ACC112 (cell line): ENCODE results near the gene TBC1D1.
"Not testable (repeated sequence)": the region's sequence is repeated elsewhere in the genome, so short reads cannot be mapped to it uniquely, and the experiment has no call there.

Experiments
- H2AFZ ChIP-seq: fragments of 200-600 bp; sonication (generic); one replicate; pipeline ENCODE4 v1.6.0; 2017; ENCODE audit warnings: antibody characterized with exemption, low read length; ENCODE audit not compliant: unreplicated experiment
- H3K27ac ChIP-seq: fragments of 200-600 bp; sonication (generic); 2 replicates; pipeline ENCODE4 v1.5.1; 2014; ENCODE audit warnings: low read depth, mild to moderate bottlenecking, antibody characterized with exemption, low read length, moderate library complexity
- H3K27me3 ChIP-seq: fragments of 200-600 bp; sonication (generic); 2 replicates; pipeline ENCODE4 v1.6.1; 2014; ENCODE audit warnings: mild to moderate bottlenecking, antibody characterized with exemption, low read length, moderate library complexity, mixed read lengths; ENCODE audit not compliant: insufficient read depth
- H3K36me3 ChIP-seq: fragments of 200-600 bp; sonication (generic); 2 replicates; pipeline ENCODE4 v1.6.1; 2016; ENCODE audit warnings: mild to moderate bottlenecking, antibody characterized with exemption, low read length, moderate library complexity, mixed read lengths; ENCODE audit not compliant: insufficient read depth
- H3K4me1 ChIP-seq: fragments of 200-600 bp; sonication (generic); one replicate; pipeline ENCODE4 v1.6.1; 2016; ENCODE audit warnings: low read length, mixed read lengths; ENCODE audit not compliant: insufficient read depth, unreplicated experiment, control insufficient read depth
- H3K4me3 ChIP-seq: fragments of 200-600 bp; sonication (generic); 2 replicates; pipeline ENCODE4 v1.5.1; 2014; ENCODE audit warnings: mild to moderate bottlenecking, low read depth, low read length
- H3K79me2 ChIP-seq: fragments of 200-600 bp; sonication (generic); one replicate; pipeline ENCODE4 v1.6.0; 2016; ENCODE audit warnings: low read length; ENCODE audit not compliant: control insufficient read depth, unreplicated experiment, insufficient read depth

TBC1D1 gene

DNA sequence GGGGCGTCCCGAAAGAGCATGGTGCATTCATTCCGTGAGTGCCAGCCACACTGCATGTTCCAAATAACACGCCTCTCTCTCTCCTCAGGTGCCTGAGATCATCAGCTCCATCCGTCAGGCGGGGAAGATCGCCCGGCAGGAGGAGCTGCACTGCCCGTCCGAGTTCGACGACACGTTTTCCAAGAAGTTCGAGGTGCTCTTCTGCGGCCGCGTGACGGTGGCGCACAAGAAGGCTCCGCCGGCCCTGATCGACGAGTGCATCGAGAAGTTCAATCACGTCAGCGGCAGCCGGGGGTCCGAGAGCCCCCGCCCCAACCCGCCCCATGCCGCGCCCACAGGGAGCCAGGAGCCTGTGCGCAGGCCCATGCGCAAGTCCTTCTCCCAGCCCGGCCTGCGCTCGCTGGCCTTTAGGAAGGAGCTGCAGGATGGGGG lies 123.6 kb downstream of the TBC1D1 start:
- Histone ChIP-seq H3K27me3 (no peaks in the 10 kb centered on the region), H3K4me1 (peaks cover 9% of the 10 kb centered on the region), H3K4me3 (no peak overlapping the region), H3K79me2 (peaks cover 7% of the 10 kb centered on the region), H3K27ac (no peak overlapping the region), H3K36me3 (no peaks in the 10 kb centered on the region), H2AFZ (no peak overlapping the region)

- Histone ChIP-seq H3K36me3 (peaks cover 6% of the 10 kb centered on the region; the same call in 1 of the 2 replicates), H3K79me2 (peaks cover 4% of the 10 kb centered on the region)
Measured at GRCh38 chr4:38015886-38016515, 125.1 kb downstream of the TBC1D1 start.

GRCh38 chr4:38016698-38017097 lies 125.8 kb downstream of the TBC1D1 start:
- H3K27ac ChIP-seq: no peak overlapping the region
- H3K79me2 ChIP-seq: peaks cover 4% of the 10 kb centered on the region
- H3K4me3 ChIP-seq: no peak overlapping the region
- H3K4me1 ChIP-seq: peaks cover 9% of the 10 kb centered on the region
- no peak overlapping the region for H2AFZ ChIP-seq
- H3K27me3 ChIP-seq: no peaks in the 10 kb centered on the region
- peaks cover 12% of the 10 kb centered on the region; the same call in 1 of the 2 replicates for H3K36me3 ChIP-seq

More at GRCh38 chr4:38015886-38016515, 125.1 kb downstream of the TBC1D1 start:
- no peaks in the 10 kb centered on the region for H3K27me3 ChIP-seq
- H2AFZ ChIP-seq: no peak overlapping the region
- no peak overlapping the region for H3K4me3 ChIP-seq
- no peak overlapping the region for H3K27ac ChIP-seq
- peaks cover 9% of the 10 kb centered on the region for H3K4me1 ChIP-seq

GRCh38 chr4:38017609-38018008 lies 126.7 kb downstream of the TBC1D1 start:
- Histone ChIP-seq H3K27ac (no peak overlapping the region), H3K36me3 (peaks cover 21% of the 10 kb centered on the region; the same call in 1 of the 2 replicates), H3K79me2 (no peaks in the 10 kb centered on the region), H3K4me1 (peaks cover 9% of the 10 kb centered on the region), H3K4me3 (no peak overlapping the region), H2AFZ (no peak overlapping the region), H3K27me3 (no peaks in the 10 kb centered on the region)

GRCh38 chr4:38020386-38020785 lies 129.5 kb downstream of the TBC1D1 start:
- Histone ChIP-seq H2AFZ (no peak overlapping the region), H3K27me3 (no peaks in the 10 kb centered on the region), H3K4me3 (no peak overlapping the region), H3K27ac (no peak overlapping the region), H3K36me3 (peaks cover 23% of the 10 kb centered on the region; the same call in 1 of the 2 replicates), H3K79me2 (no peaks in the 10 kb centered on the region), H3K4me1 (no peaks in the 10 kb centered on the region)

DNA sequence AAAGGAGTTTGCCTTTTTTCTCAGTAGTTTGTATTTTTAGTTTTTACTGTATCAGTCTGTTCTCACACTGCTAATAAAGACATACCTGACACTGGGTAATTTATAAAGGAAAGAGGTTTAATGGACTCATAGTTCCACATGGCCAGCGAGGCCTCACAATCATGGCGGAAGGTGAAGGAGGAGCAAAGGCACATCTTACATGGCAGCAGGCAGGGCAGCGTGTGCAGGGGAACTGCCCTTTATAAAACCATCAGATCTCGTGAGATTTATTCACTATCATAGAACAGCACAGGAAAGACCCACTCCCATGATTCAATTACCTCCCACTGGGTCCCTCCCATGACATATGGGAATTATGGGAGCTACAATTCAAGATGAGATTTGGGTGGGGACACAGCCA lies 130.1 kb downstream of the TBC1D1 start:
- not testable (repeated sequence) for H3K4me3 ChIP-seq, H2AFZ ChIP-seq, H3K27ac ChIP-seq, H3K27me3 ChIP-seq, H3K79me2 ChIP-seq, H3K4me1 ChIP-seq
- peaks cover 23% of the 10 kb centered on the region; the same call in 1 of the 2 replicates for H3K36me3 ChIP-seq

GRCh38 chr4:38021751-38022150 lies 130.9 kb downstream of the TBC1D1 start:
- H3K27ac ChIP-seq: no peak overlapping the region

GRCh38 chr4:38023347-38024205 lies 132.7 kb downstream of the TBC1D1 start:
- no peak overlapping the region for H3K27ac ChIP-seq
- H3K4me3 ChIP-seq: no peak overlapping the region
- H3K36me3 ChIP-seq: peaks cover 27% of the 10 kb centered on the region; the same call in 1 of the 2 replicates

More at GRCh38 chr4:38021751-38022150, 130.9 kb downstream of the TBC1D1 start:
- H2AFZ ChIP-seq: no peak overlapping the region
- H3K4me3 ChIP-seq: no peak overlapping the region
- H3K79me2 ChIP-seq: no peaks in the 10 kb centered on the region
- no peaks in the 10 kb centered on the region for H3K4me1 ChIP-seq
- H3K36me3 ChIP-seq: peaks cover 23% of the 10 kb centered on the region; the same call in 1 of the 2 replicates
- H3K27me3 ChIP-seq: no peaks in the 10 kb centered on the region

GRCh38 chr4:38024206-38024509 lies 133.3 kb downstream of the TBC1D1 start:
- H3K79me2 ChIP-seq: no peaks in the 10 kb centered on the region
- peaks cover 27% of the 10 kb centered on the region; the same call in 1 of the 2 replicates for H3K36me3 ChIP-seq
- no peak overlapping the region for H3K27ac ChIP-seq
- no peak overlapping the region for H3K4me3 ChIP-seq
- H3K27me3 ChIP-seq: no peaks in the 10 kb centered on the region
- no peaks in the 10 kb centered on the region for H3K4me1 ChIP-seq
- no peak overlapping the region for H2AFZ ChIP-seq

More at GRCh38 chr4:38023347-38024205, 132.7 kb downstream of the TBC1D1 start:
- no peaks in the 10 kb centered on the region for H3K79me2 ChIP-seq
- H3K4me1 ChIP-seq: no peaks in the 10 kb centered on the region
- H3K27me3 ChIP-seq: no peaks in the 10 kb centered on the region
- no peak overlapping the region for H2AFZ ChIP-seq

DNA sequence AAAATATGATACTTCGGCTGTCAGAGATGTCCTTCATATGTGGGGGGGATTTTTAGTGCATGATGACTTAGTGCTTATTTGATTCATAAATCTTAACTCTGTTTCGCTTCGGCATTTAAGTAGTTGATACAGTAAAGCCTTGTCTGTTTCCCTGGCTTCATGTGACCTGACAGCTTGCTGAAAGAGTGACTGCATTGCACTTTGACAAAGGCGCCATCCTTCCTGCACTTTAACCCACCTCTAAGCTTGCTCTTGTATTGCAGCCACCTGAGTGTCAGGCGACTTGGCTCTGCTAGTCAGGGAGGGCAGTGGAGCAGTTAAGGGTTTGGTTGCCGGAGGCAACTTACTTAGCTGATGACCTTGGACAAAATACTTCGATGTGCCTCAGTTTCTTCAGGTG lies 134.8 kb downstream of the TBC1D1 start:
- peaks cover 23% of the 10 kb centered on the region; the same call in 1 of the 2 replicates for H3K36me3 ChIP-seq
- no peaks in the 10 kb centered on the region for H3K27me3 ChIP-seq
- H3K27ac ChIP-seq: no peak overlapping the region
- no peak overlapping the region for H3K4me3 ChIP-seq
- H3K79me2 ChIP-seq: no peaks in the 10 kb centered on the region
- H3K4me1 ChIP-seq: no peaks in the 10 kb centered on the region
- no peak overlapping the region for H2AFZ ChIP-seq
